ENCODE results near the gene IPPK.

IPPK gene

GRCh38 chr9:92620845-92621244 lies 49.1 kb downstream of the IPPK start:
- Histone ChIP-seq H3K4me1 (ENCODE audit: control insufficient read depth, insufficient read depth, low read length, poor library complexity, severe bottlenecking) (no peaks in the 10 kb centered on the region), H3K27ac (ENCODE audit: low read depth, low read length, severe bottlenecking) (no peak overlapping the region), H3K9me3 (ENCODE audit: control insufficient read depth, low read length) (no peaks in the 10 kb centered on the region), H3K4me3 (ENCODE audit: extremely low read depth, insufficient read depth, low read length, poor library complexity, severe bottlenecking) (no peak overlapping the region), H3K36me3 (ENCODE audit: control insufficient read depth, insufficient read depth, low read length) (peaks cover 57% of the 10 kb centered on the region)
- 95 to 100% methylated on average over 2 to 4 of the region's 5 CpGs for WGBS, 2 experiments (ENCODE audit: insufficient coverage in 2 of 2)

DNA sequence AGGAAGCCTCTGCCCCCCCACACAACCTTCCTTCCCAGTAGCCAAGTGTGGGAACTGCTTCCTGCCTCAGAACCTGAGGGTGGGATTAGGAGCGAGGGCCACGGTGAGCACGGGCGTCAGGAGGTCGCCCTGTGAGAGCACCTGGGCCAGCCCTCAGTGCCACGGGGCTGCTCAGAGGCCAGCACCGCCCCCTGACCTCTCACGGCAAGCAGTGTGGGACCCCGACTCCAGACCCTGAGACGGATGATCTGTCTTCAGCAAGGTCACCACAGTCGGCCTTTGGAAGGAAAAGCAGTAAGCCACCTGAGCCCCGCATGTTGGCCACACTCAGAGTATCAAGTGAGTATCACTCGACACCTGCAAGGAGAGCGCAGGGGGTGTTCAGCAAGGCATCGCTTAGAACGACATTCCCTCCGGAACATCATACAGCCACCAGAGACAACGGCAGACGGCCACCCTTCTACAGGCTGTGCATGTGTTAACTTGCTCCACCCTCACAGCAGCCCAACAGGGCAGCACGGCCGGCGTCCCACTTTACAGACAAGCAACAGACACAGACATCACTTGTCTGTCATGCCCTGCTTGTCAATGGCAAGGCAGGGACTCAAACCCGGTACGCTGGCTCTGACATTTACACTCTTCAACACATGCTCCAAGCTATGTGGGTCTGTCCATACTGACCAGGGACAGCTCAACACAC lies 50.2 kb downstream of the IPPK start:
- peaks cover 65% of the 10 kb centered on the region for H3K36me3 ChIP-seq (ENCODE audit: control insufficient read depth, insufficient read depth, low read length)
- WGBS, 2 experiments (ENCODE audit: insufficient coverage in 2 of 2), result 95 to 96% methylated on average over 22 to 24 of the region's 24 CpGs

GRCh38 chr9:92618633-92619225 lies 51.2 kb downstream of the IPPK start:
- H3K36me3 ChIP-seq (ENCODE audit: control insufficient read depth, insufficient read depth, low read length), result peaks cover 65% of the 10 kb centered on the region
- H3K9me3 ChIP-seq (ENCODE audit: control insufficient read depth, low read length), result no peaks in the 10 kb centered on the region
- H3K4me1 ChIP-seq (ENCODE audit: control insufficient read depth, insufficient read depth, low read length, poor library complexity, severe bottlenecking), result no peaks in the 10 kb centered on the region
- 95 to 96% methylated on average over 10 of the region's 10 CpGs for WGBS, 2 experiments (ENCODE audit: insufficient coverage in 2 of 2)
- H3K27ac ChIP-seq (ENCODE audit: low read depth, low read length, severe bottlenecking), result no peak overlapping the region
- no peak overlapping the region for H3K4me3 ChIP-seq (ENCODE audit: extremely low read depth, insufficient read depth, low read length, poor library complexity, severe bottlenecking)

More for the DNA sequence above, 50.2 kb downstream of the IPPK start:
- H3K9me3 ChIP-seq (ENCODE audit: control insufficient read depth, low read length), result no peaks in the 10 kb centered on the region
- H3K27ac ChIP-seq (ENCODE audit: low read depth, low read length, severe bottlenecking), result no peak overlapping the region
- H3K4me1 ChIP-seq (ENCODE audit: control insufficient read depth, insufficient read depth, low read length, poor library complexity, severe bottlenecking), result no peaks in the 10 kb centered on the region
- H3K4me3 ChIP-seq (ENCODE audit: extremely low read depth, insufficient read depth, low read length, poor library complexity, severe bottlenecking), result no peak overlapping the region

DNA sequence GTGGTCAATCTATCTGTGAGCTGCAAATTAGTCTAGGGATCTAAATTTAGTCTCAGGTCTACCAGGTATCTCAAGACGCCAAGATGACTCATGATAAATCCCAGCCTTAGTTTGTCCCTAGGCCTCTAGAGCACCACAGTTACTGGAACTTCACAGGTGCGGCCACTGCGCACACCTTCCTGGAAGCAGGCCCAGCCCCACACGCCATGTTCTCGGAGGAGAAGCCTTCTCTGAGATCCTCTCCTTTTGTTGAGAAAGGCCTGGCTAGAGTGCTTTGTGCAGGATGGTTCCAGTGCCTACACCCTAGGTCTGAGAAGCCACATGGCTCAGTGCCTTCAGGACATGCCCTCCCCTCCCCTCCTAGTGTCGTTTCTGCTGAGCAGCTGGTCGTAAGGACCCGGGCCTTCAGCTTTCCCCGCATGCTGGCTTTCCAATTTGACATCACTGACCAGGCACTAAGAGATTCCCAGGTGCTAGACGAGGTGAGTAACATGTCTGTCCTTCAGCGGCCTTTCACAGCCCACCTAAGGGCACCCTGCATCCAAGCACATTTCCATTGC lies 51.9 kb downstream of the IPPK start:
- Histone ChIP-seq H3K4me1 (ENCODE audit: control insufficient read depth, insufficient read depth, low read length, poor library complexity, severe bottlenecking) (no peaks in the 10 kb centered on the region), H3K27ac (ENCODE audit: low read depth, low read length, severe bottlenecking) (no peak overlapping the region), H3K36me3 (ENCODE audit: control insufficient read depth, insufficient read depth, low read length) (peaks cover 67% of the 10 kb centered on the region), H3K4me3 (ENCODE audit: extremely low read depth, insufficient read depth, low read length, poor library complexity, severe bottlenecking) (no peak overlapping the region), H3K9me3 (ENCODE audit: control insufficient read depth, low read length) (no peaks in the 10 kb centered on the region)
- 92 to 95% methylated on average over 11 of the region's 11 CpGs for WGBS, 2 experiments (ENCODE audit: insufficient coverage in 2 of 2)

GRCh38 chr9:92617195-92617813 lies 52.6 kb downstream of the IPPK start:
- Histone ChIP-seq H3K4me1 (ENCODE audit: control insufficient read depth, insufficient read depth, low read length, poor library complexity, severe bottlenecking) (no peaks in the 10 kb centered on the region), H3K36me3 (ENCODE audit: control insufficient read depth, insufficient read depth, low read length) (peaks cover 70% of the 10 kb centered on the region), H3K4me3 (ENCODE audit: extremely low read depth, insufficient read depth, low read length, poor library complexity, severe bottlenecking) (no peak overlapping the region), H3K9me3 (ENCODE audit: control insufficient read depth, low read length) (no peaks in the 10 kb centered on the region), H3K27ac (ENCODE audit: low read depth, low read length, severe bottlenecking) (no peak overlapping the region)
- WGBS, 2 experiments (ENCODE audit: insufficient coverage in 2 of 2), result 93 to 94% methylated on average over 9 to 11 of the region's 11 CpGs

- H3K27ac ChIP-seq (ENCODE audit: low read depth, low read length, severe bottlenecking), result no peak overlapping the region
- 95 to 97% methylated on average over 9 to 11 of the region's 11 CpGs for WGBS, 2 experiments (ENCODE audit: insufficient coverage in 2 of 2)
- no peaks in the 10 kb centered on the region for H3K9me3 ChIP-seq (ENCODE audit: control insufficient read depth, low read length)
- no peak overlapping the region for H3K4me3 ChIP-seq (ENCODE audit: extremely low read depth, insufficient read depth, low read length, poor library complexity, severe bottlenecking)
- H3K36me3 ChIP-seq (ENCODE audit: control insufficient read depth, insufficient read depth, low read length), result peaks cover 76% of the 10 kb centered on the region
- H3K4me1 ChIP-seq (ENCODE audit: control insufficient read depth, insufficient read depth, low read length, poor library complexity, severe bottlenecking), result no peaks in the 10 kb centered on the region
Measured at GRCh38 chr9:92616655-92617111, 53.2 kb downstream of the IPPK start.

DNA sequence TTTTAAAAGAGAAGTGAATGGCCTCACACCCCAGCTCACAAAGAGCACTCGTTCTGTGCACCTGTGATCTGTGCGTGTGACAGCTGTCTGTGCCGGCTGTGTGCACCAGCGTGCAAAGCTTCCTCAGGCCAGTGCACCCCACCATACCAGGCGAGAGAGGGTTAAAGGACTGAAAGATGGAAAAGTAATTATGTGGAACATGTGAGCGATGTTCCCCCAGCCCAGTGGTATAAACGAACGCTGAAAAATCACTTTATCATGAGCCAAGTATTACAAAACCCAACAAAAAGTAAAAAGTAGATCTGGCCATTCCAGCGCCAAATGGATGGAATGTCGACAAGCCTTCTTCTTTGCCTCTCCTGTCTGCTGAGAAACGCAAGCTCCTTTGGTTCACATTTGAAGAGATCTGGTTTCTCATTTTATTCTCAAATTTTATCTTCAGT lies 53.7 kb downstream of the IPPK start:
- no peaks in the 10 kb centered on the region for H3K4me1 ChIP-seq (ENCODE audit: control insufficient read depth, insufficient read depth, low read length, poor library complexity, severe bottlenecking)
- H3K36me3 ChIP-seq (ENCODE audit: control insufficient read depth, insufficient read depth, low read length), result peaks cover 77% of the 10 kb centered on the region
- 95 to 98% methylated on average over 7 of the region's 11 CpGs for WGBS, 2 experiments (ENCODE audit: insufficient coverage in 2 of 2)
- no peak overlapping the region for H3K27ac ChIP-seq (ENCODE audit: low read depth, low read length, severe bottlenecking)
- no peak overlapping the region for H3K4me3 ChIP-seq (ENCODE audit: extremely low read depth, insufficient read depth, low read length, poor library complexity, severe bottlenecking)
- no peaks in the 10 kb centered on the region for H3K9me3 ChIP-seq (ENCODE audit: control insufficient read depth, low read length)

DNA sequence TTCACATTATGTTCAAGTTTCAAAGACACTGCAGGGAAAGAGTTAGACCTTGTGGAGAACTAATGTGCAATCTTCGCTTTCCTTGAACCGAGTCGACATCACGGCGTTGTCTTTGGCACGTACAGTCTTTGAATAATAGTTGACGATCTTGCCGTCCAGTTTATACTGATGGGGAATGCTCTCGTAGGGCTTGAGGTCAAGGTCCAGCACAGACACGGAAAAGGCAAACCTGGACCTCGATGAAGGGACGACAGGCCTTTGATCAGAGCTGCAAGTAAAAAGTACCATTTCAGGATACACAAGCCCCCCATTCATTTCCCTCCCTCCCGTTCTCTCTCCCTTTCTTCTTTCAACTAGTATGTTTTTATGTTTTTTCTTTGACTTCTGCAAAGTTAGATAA lies 54.1 kb downstream of the IPPK start:
- Histone ChIP-seq H3K9me3 (ENCODE audit: control insufficient read depth, low read length) (no peaks in the 10 kb centered on the region), H3K4me3 (ENCODE audit: extremely low read depth, insufficient read depth, low read length, poor library complexity, severe bottlenecking) (no peak overlapping the region), H3K27ac (ENCODE audit: low read depth, low read length, severe bottlenecking) (no peak overlapping the region), H3K36me3 (ENCODE audit: control insufficient read depth, insufficient read depth, low read length) (peaks cover 80% of the 10 kb centered on the region), H3K4me1 (ENCODE audit: control insufficient read depth, insufficient read depth, low read length, poor library complexity, severe bottlenecking) (no peaks in the 10 kb centered on the region)
- 98 to 99% methylated on average over 10 to 11 of the region's 13 CpGs for WGBS, 2 experiments (ENCODE audit: insufficient coverage in 2 of 2)

DNA sequence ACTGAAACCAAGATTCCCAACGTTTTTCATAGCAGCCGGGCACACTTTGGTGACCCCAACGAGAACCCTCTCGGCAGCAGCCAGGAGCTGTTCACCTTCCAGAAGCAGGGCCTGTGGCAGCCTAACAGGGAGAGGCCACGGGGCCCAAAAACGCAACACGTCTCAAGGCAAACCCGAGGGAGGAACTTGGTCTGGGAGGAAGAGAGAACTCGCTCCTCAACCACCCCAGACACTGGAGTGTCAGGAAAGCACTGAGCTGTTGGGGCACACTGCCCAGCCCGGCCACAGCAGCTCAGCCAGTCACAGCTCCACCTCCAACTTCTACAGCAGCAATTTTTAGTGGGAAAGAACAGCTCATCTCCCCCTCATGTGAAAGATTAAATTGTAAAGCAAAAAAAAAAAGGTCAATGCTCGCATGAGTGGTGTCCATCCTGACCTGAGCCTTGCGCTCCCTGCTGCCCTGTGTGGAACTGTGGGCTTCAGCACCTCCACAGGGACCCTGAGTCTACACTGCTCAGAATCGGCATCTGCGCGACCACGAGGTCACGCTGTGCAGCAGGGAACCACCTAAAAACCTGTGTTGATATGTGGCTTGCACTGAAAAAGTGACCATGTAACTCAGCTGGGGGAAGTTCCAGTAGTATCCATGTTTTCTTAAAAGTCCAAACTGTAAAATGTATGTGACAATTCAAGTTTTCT lies 55.0 kb downstream of the IPPK start:
- Histone ChIP-seq H3K9me3 (ENCODE audit: control insufficient read depth, low read length) (no peaks in the 10 kb centered on the region), H3K4me1 (ENCODE audit: control insufficient read depth, insufficient read depth, low read length, poor library complexity, severe bottlenecking) (no peaks in the 10 kb centered on the region), H3K36me3 (ENCODE audit: control insufficient read depth, insufficient read depth, low read length) (peaks cover 80% of the 10 kb centered on the region), H3K27ac (ENCODE audit: low read depth, low read length, severe bottlenecking) (no peak overlapping the region), H3K4me3 (ENCODE audit: extremely low read depth, insufficient read depth, low read length, poor library complexity, severe bottlenecking) (no peak overlapping the region)
- WGBS, 2 experiments (ENCODE audit: insufficient coverage in 2 of 2), result 86 to 92% methylated on average over 10 of the region's 17 CpGs

DNA sequence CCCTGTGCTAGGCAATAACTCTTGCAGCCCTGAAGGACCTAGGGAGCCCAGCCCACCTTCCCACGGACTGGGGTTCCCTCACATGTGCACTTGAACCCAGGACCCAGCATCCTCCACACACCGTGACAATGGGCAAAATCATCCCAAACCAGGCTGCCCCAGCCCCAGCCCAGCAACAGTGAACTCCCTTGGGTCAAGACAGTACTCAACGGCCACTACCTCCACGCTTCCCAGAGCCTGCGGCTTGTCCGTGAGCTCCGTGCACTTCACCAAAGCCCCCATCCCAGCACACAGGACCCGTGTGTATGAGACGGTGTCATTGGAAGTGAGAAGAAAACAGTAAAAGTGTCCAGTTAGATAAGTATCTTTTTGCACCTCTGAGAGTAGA lies 55.8 kb downstream of the IPPK start:
- peaks cover 74% of the 10 kb centered on the region for H3K36me3 ChIP-seq (ENCODE audit: control insufficient read depth, insufficient read depth, low read length)
- H3K4me3 ChIP-seq (ENCODE audit: extremely low read depth, insufficient read depth, low read length, poor library complexity, severe bottlenecking), result no peak overlapping the region

More for the DNA sequence above, 55.8 kb downstream of the IPPK start:
- H3K27ac ChIP-seq (ENCODE audit: low read depth, low read length, severe bottlenecking), result no peak overlapping the region
- WGBS, 2 experiments (ENCODE audit: insufficient coverage in 2 of 2), result 100% methylated on average over 5 to 8 of the region's 9 CpGs
- H3K9me3 ChIP-seq (ENCODE audit: control insufficient read depth, low read length), result no peaks in the 10 kb centered on the region
- H3K4me1 ChIP-seq (ENCODE audit: control insufficient read depth, insufficient read depth, low read length, poor library complexity, severe bottlenecking), result no peaks in the 10 kb centered on the region

All from mesodermal cell (in vitro differentiated cells).